D341Med (cell line): ENCODE results near the gene MYO5A.
"Not testable (repeated sequence)": the region's sequence is repeated elsewhere in the genome, so short reads cannot be mapped to it uniquely, and the experiment has no call there.

Source experiments
- DNase-seq: peaks from one replicate; pipeline ENCODE4 v3.0.0; 2012; ENCODE audit warnings: low spot score

The MYO5A gene

DNA sequence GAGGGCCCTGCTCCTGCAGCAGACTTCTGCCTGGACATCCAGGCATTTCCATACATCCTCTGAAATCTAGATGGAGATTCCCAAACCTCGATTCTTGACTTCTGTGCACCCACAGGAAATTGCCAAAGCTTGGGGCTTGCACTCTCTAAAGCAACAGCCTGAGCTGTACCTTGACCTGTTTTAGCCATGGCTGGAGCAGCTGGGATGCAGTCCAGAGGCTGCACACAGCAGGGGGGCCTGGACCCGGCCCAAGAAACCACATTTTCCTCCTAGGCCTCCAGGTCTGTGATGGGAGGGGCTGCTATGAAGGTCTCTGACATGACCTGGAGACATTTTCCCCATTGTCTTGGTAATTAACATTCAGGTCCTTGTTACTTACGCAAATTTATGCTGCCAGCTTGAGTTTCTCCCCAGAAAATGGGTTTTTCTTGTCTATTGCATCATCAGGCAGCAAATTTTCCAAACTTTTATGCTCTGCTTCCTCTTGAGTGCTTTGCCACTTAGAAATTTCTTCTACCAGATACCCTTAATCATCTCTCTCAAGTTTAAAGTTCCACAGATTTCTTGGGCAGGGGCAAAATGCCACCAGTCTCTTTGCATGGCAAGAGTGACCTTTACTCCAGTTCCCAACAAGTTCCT, 11.8 kb upstream of the MYO5A start:
- DNase-seq: no peak

DNA sequence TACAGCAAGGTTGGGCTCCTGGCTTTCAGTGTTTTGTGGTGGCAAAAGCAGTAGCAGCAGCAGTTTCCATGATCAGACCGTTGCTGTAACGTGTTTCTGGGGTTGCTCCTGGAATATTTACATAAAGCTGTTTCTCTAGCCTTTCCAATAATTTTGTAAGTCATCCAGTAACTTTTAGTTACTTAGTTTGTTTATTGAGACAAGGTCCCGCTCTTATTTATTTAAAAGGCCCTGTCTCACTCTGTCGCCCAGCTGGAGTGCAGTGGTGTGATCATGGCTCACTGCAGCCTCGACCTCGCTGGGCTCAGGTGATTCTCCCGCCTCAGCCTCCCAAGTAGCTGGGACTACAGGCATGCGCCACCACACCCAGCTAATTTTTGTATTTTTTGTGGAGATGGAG, 8.8 kb upstream of the MYO5A start:
- DNase-seq: no peak

DNA sequence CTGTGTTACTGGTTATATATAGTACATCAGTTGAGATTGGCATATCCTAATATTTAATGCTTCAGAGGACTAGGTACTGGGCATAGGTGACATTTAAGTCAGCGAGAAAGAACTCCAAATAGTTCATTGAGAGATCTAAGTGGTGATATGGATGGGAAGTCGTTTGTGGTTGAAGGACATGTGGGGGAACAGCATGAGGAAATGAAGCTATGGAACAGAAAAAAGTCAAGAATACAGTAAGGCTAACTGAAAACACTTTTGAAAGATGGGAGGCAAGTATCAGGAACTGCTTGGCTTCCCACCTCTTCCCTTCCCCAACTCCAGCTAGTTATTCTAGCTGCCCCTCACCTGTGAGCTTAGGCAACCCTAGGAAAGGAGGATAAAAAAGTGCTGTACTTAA, 3.7 kb upstream of the MYO5A start:
- DNase-seq: no peak

DNA sequence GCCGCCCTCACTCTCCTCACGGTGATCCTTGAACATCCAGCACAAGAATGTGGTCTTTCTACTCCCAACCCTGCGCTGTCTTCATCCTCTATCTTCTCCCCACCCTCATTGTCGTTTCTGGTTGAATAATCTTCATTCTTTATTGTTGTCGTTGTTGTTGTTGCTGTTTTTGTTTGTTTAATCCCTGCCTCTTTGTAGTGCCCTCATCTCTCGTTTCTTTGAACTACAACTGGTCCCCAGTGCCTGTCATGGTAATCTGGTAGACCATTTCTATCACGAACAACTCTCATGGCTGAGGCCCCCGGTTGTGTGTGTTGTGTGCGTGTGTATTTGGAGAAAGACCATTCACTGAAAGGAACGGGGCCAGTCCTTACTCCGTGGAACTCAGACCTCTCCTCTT, 1.3 kb upstream of the MYO5A start:
- no peak for DNase-seq

DNA sequence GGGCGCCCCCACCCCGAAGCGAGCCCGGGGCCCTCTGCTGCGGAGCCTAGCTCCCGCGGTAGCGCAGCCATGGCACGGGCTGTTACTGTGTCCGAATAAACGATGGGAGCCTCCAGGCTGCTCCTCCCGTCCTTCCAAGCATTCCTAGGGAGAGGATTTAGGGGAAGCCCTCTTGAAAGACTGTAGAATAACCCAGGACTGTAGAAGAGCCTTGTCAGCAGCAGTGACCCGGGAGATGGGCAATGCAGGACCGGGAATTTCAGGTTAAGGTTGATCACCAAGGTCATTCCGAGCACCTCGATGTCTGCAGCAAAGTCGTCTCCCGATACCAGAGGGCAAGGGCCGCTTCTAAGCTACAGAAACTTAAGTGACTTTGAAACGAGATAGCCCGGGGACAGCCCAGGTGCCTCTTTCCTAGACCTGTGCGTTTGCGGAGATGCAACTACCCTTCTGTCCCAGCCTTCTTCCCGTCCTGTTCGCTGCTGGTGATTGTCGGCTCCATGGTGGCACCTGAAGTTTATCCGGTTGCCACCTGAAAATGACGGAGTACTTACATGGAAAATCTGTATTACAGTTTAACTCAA, 753 bp upstream of the MYO5A start:
- peak; percentile 36 for DNase-seq

- DNase-seq: peak; percentile 39
These were observed 643 bp downstream of the MYO5A start for GRCh38 chr15:52527911-52528563.

- no peak for DNase-seq
These were observed 1.3 kb downstream of the MYO5A start for GRCh38 chr15:52527196-52527910.

DNA sequence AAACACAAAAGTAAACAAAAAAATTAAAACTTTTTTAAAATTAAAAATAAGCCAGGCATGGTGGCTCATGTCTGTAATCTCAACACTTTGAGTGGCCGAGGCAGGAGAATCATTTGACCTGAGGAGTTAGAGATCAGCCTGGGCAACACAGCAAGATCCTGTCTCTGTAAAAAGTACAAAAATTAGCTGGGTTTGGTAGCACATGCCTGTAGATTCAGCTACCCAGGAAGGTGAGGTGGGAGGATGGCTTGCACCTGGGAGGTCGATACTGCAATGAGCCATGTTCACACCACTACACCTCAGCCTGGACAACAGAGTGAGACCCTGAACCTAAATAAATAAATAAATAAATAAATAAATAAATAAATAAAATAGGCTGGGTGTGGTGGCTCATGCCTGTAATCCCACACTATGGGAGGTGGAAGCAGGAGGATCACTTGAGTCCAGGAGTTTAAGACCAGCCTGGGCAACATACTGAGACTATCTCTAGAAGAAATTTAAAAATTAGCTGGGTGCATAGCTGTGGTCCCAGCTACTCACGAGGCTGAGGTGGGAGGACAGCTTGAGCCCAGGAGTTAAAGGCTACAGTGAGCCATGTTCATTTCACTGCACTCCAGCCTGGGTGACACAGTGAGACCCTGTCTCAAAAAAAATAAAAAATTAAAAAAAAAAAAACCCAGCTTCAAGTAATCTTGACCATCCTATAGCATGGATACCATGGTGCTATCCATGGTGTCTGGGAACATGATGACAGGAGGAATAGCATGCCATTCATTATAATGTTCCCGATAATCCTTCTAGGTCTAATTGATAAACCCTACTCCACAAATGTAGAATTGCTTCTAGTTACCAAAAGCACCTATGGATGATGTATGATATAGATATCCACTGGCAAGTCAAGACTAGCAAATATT, 4.2 kb downstream of the MYO5A start:
- no peak for DNase-seq

- no peak for DNase-seq
These were observed 5.0 kb downstream of the MYO5A start for GRCh38 chr15:52523647-52524046.

DNA sequence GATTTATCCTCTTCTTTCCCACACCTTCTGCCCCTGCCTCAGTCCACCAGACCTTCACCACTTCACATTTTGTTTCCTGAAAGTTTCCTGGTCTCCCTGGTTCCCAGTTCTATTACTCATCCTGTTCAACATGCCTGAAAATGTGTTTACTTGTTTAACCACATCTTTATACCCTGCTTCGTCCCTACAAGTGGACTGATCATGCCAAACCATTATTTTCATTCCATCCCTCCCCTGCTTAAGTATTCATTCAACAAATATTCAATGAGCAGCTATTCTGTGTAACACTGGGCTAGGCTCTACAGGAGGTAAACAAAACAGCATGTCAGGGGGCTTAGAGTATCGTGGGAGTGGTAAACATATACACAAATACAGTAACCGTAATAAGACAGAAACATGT, 5.5 kb downstream of the MYO5A start:
- DNase-seq: no peak

DNA sequence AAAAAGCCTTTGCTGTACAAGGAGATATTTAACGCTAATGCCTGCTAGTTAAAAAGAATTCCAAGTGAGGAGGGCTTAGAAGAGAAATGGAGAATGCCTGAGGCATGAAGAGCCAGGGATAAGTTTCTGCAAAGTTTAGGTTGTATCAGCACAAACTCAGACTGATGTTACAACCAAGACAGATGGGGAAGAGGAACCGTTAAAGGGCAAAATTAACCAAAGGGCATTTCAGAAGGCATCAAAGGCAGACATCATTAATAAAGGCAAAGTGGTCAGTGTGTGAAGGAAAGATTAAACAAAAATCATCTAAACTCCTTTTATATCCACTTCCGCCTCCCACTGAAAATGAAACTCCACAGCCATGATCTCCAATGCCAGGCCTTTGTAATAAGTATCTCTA, 7.0 kb downstream of the MYO5A start:
- no peak for DNase-seq

- no peak for DNase-seq
These were observed 8.3 kb downstream of the MYO5A start for GRCh38 chr15:52520421-52520820.

DNA sequence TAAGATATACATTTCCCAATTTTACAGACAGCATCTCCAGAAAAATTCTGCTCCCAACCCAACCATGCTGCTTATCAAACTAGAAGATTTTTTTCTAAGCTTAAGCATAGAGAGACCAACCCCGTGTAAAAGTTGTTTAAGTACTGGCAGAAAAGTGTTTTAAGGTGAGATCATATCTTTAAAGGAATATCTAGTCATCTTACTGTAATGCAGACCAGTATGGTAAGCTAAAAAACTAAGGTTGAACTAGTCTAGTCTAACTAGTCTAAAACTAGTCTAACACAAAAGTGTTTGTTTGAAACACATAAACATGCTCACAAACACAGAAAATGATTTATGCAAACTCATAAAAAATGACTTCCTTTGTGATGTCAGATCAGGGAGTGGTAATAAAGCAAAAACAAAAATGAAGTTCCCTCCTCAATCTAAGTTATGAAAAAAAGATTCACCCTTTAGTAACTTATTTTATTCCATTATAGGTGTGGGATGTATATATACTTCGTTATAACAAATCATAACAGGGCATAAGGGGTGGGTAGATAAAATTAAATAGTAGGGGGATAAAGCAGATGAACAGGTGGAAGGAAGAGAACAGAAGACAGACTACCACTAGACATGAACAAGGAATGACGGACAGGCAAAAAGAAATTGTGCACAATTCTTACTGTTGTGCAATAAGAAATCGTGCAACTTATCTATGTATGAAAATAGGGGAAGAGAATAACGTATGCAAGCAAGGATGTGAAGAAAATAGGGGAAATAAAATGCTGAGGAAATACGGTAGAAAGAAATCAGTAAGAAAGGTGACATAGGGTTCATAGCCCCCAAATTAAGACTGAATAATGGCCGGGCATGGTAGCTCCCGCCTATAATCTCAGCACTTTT, 10.0 kb downstream of the MYO5A start:
- no peak for DNase-seq

DNA sequence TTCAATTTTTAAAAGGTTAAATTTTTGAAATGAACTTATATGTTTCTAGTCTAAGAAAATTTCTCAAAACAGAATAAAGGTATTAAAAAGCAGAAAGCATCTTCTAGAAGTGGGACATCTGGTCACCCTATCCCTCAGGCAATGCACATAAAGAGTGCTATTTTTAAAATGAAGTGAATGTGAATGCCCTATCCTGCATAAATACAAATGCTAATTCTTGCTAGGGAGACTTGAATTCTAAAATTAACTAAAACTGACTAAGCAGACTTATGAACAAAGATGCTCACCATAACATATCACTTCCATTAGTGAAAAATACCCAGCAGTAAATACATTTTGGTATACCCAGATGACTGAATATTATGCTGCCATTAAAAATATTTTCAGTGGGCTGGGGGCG, 11.7 kb downstream of the MYO5A start:
- DNase-seq: no peak

- DNase-seq: no peak
These were observed 13.3 kb downstream of the MYO5A start for GRCh38 chr15:52515343-52515742.

DNA sequence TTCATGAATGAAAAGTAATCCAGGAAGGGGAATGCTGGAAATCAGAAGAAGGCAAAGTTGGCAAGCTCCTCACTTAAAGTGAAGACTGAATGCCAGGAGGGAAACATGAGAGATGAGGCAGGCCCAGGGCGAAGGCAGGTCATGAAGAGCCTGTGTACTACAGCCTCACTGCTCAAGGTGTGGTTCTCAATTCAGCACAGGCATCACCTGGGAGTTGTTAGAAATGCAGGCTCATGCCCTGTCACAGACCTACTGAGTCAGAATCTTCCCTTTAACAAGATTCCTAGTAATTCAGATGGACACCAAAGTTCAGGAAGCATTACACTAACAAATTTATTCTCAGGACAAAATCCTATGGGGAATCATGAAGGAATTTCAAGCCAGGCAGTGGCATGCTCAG, 14.2 kb downstream of the MYO5A start:
- DNase-seq: no peak

- DNase-seq: not testable (repeated sequence)
These were observed 15.8 kb downstream of the MYO5A start for GRCh38 chr15:52512869-52513268.

GRCh38 chr15:52511084-52511483, 17.6 kb downstream of the MYO5A start:
- DNase-seq: no peak

GRCh38 chr15:52509500-52510245, 19.0 kb downstream of the MYO5A start:
- DNase-seq: no peak

DNA sequence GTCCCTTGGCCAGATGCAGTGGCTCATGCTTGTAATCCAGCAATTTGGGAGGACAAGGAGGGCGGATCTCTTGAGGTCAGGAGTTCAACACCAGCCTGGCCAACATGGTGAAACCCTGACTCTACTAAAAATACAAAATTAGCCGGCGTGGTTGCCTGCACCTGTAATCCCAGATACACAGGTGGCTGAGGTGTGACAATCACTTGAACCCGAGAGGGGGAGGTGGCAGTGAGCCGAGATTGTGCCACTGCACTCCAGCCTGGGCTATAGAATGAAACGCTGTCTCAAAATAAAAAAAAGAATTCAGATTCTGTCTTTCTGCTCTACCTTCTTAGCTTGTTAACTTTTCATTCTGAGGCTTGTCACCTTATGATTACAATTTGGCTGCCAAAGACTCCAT, 22.1 kb downstream of the MYO5A start:
- DNase-seq: no peak
